HG02759 (cell line): ENCODE results near the gene CDRT15L2.
"Not testable (repeated sequence)": the region's sequence is repeated elsewhere in the genome, so short reads cannot be mapped to it uniquely, and the experiment has no call there.

ENCODE experiments used
- ATAC-seq: cut with Tn5 transposase; IDR thresholded peaks from one replicate; pipeline ENCODE4 v1.9.1; 2021; ENCODE audit warnings: mild to moderate bottlenecking, moderate library complexity; ENCODE audit not compliant: unreplicated experiment

The CDRT15L2 gene

GRCh38 chr17:20573216-20573615 is 6.3 kb upstream of the CDRT15L2 start:
- not testable (repeated sequence) for ATAC-seq

GRCh38 chr17:20575071-20575470 is 4.5 kb upstream of the CDRT15L2 start:
- ATAC-seq = not testable (repeated sequence)

- ATAC-seq = not testable (repeated sequence)
Observed at GRCh38 chr17:20583891-20584577, 4.5 kb downstream of the CDRT15L2 start.

GRCh38 chr17:20588744-20589453 is 9.4 kb downstream of the CDRT15L2 start:
- not testable (repeated sequence) for ATAC-seq

GRCh38 chr17:20589454-20589810 is 9.9 kb downstream of the CDRT15L2 start:
- not testable (repeated sequence) for ATAC-seq

DNA sequence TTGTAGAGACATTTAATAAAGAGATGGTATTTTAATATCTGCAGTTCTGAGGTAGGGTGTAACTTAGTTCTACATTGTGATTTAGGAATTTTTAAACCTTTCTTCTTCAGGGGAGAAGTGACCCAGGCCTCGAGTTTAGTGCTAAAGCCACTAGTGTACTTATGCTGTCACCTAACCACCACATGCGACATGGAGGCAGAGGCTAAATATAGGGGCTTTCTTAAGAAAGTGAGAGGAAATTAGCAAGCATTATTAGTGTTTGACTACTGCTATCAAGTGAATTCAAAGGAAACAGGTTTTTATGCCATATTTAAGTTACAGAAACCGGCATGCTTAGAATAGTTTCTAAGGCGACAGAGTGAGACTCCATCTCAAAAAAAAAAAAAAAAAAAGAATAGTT is 11.5 kb downstream of the CDRT15L2 start:
- ATAC-seq = not testable (repeated sequence)

DNA sequence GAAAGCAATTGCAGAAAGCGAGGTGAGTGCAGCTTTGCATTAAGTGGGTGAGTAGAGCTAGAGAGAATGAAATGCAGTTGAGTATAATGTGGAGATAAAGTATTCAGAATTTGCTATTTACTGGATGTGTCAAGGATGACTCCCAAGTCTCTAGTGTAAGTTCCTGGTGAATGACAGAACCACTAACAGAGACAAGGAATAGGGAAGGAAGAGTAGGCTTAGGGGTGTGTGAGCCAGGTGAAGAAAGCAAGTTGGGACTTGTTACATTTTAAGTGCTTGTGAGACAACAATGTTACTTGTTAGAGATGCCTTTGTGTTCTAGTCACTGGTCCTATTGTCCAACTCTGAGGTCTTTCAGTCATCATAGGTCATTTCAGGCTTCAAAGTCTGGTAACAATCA is 26.0 kb downstream of the CDRT15L2 start:
- not testable (repeated sequence) for ATAC-seq

DNA sequence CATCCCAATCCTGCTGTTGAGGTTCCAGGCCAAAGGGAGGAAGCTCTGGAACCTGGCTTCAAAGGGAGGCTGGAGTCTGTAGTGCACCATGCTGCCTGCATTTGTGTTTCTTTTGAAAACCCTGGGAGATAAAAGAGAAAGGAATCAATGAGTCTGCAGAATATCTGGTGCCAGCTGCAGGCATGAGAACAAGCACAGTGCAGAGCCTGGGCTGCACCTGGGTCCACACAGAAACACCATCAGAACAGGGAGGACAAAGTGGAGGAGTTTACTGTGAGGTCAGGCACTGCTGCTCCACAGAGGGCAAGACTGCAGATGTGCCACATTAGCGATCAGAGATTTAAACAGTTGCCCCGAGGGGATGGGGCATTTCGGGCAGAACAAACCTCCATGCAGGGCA is 30.0 kb downstream of the CDRT15L2 start:
- not testable (repeated sequence) for ATAC-seq

DNA sequence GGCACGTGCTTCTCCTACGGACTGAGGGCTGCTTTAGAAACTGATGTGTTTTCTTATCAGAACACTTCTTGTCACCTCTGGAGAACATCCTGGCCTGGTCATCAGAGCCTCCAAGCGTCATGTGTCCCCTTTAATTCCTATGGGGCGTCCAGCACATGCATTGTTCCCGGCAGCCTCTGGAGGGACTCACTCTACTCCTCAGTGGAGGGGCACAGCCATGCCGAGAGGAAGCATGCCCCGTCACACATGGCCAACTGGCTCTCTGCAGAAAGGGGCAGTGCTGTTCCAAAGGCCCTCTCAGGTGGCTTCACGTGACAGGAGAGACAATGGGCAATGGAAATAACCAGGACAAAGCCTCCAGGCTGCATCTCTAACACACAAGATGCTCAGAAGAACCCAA is 31.8 kb downstream of the CDRT15L2 start:
- ATAC-seq = no peak

GRCh38 chr17:20612635-20613034 is 33.1 kb downstream of the CDRT15L2 start:
- no peak for ATAC-seq

GRCh38 chr17:20613248-20613647 is 33.7 kb downstream of the CDRT15L2 start:
- ATAC-seq = no peak

DNA sequence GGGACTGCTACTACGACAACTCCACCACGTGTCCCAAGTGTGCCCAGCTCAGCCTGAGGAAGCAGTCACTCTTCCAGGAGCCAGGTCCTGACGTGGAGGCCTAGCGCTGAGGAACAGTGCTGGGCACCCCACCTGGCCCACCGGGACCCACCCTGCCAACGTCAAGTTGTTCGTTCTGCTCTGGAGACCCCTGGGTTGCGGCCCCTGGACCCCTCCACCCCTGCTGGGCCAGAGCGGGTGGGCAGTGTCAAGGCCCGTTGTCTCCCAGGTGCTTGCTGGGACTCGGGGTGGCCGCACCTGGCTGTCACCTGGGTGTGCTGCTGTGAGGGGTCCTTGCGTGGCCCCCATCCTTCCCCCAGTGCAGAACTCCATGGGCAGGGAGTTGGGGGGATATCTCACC is 34.4 kb downstream of the CDRT15L2 start:
- no peak for ATAC-seq

GRCh38 chr17:20615461-20615860 is 35.9 kb downstream of the CDRT15L2 start:
- not testable (repeated sequence) for ATAC-seq
